Measurements from ENCODE around the gene GNG12. TPM values are rescaled to one million over a fixed set of nuclear protein-coding genes. Genes with fewer than 3 reads are reported as not detected.

Gene GNG12
- total and polyA plus RNA-seq, 2 donors (not counting 3 experiments of a cell fraction or from before 2014, with no cell fraction given), result 107 to 152 TPM

- Histone ChIP-seq H3K9me3 (replicated peaks; ENCODE audit: control insufficient read depth, insufficient read depth, low read length) (no peaks in the 10 kb centered on the region), H3K4me2 (ENCODE audit: insufficient read depth, low read length) (peak overlapping the region; percentile 31), H3K4me3 (replicated peaks in 1 of 3; ENCODE audit: insufficient read depth in 1 of 3, low read depth in 1 of 3, low read length in 3 of 3) (no peak overlapping the region), H3K36me3 (ENCODE audit: control insufficient read depth in 2 of 2, extremely low read depth in 1 of 2, insufficient read depth in 2 of 2, low read length in 2 of 2) (no peaks in the 10 kb centered on the region), H3K9ac (replicated peaks; ENCODE audit: extremely low read depth, insufficient read depth, low read length) (no peak overlapping the region), H3K79me2 (ENCODE audit: control insufficient read depth, insufficient read depth, low read length) (peaks cover 76% of the 10 kb centered on the region), H4K20me1 (replicated peaks; ENCODE audit: control insufficient read depth, extremely low read depth, insufficient read depth, low read length) (no peaks in the 10 kb centered on the region), H2AFZ (ENCODE audit: low read depth, low read length) (no peak overlapping the region), H3K27me3 (ENCODE audit: control insufficient read depth in 2 of 2, insufficient read depth in 2 of 2, low read length in 2 of 2) (no peaks in the 10 kb centered on the region), H3K27ac (ENCODE audit: insufficient read depth, low read depth, low read length) (no peak overlapping the region), H3K9me1 (replicated peaks; ENCODE audit: control insufficient read depth, extremely low read depth, insufficient read depth, low read length) (no peaks in the 10 kb centered on the region), H3K4me1 (ENCODE audit: control insufficient read depth, extremely low read depth, insufficient read depth, low read length) (peaks cover 62% of the 10 kb centered on the region)
- BruUV-seq (replicated peaks), result no TSS peak
- peak; percentile 64 for FAIRE-seq
- ChIA-PET CTCF (interaction anchor here (1.0 to 3.9 kb wide), 5 partner anchors 9 to 55 kb away, joined by 4 to 18 read pairs (median 5); no protein-coding TSS in a partner anchor), POLR2A (interaction anchor here (0.6 kb wide), 1 partner anchor 110 kb away, joined by 7 read pairs; the partner anchor contains the start of gene GADD45A)
- no peak for TF ChIP-seq EZH2 (IDR thresholded peaks at IDR 0.05; ENCODE audit: borderline replicate concordance, low read depth, low read length, severe bottlenecking)
- no peak for TF ChIP-seq CTCF (IDR thresholded peaks at IDR 0.05; ENCODE audit: extremely low read depth in 1 of 2, insufficient read depth in 1 of 2, low read depth in 1 of 2, low read length in 2 of 2)
- TF ChIP-seq JUN (IDR thresholded peaks at IDR 0.05; ENCODE audit: borderline replicate concordance, insufficient read depth, insufficient read length, low read depth), result no peak
- peak; percentile 46 for TF ChIP-seq POLR2AphosphoS5 (IDR thresholded peaks at IDR 0.05; ENCODE audit: insufficient read depth, low read depth, low read length)
- TF ChIP-seq MYC (IDR thresholded peaks at IDR 0.05; ENCODE audit: low read depth, low read length), result no peak
- no peak for TF ChIP-seq MAX (IDR thresholded peaks at IDR 0.05; ENCODE audit: insufficient read depth, insufficient read length)
- TF ChIP-seq POLR2A (IDR thresholded peaks at IDR 0.05; ENCODE audit: low read depth, low read length), result peak; percentile 45
- TF ChIP-seq FOS (IDR thresholded peaks at IDR 0.05; ENCODE audit: borderline replicate concordance, insufficient read depth, low read length), result no peak
- TF ChIP-seq GATA2 (IDR thresholded peaks at IDR 0.05; ENCODE audit: insufficient read depth, insufficient read length, low read depth, low read length), result peak; percentile 72
- dilution Hi-C loops (cut with MboI; ENCODE audit: extremely low pct_ligation_motif_present, low sequenced_read_pairs) (no loop called here), intact Hi-C loops (cut with micrococcal nuclease) (no loop called here)
- DNase-seq (ENCODE audit: low read depth, low spot score), result peak; percentile 86
Measured at GRCh38 chr1:67795179-67795912, 37.9 kb downstream of the GNG12 start.
